Endothelial cell of umbilical vein (primary cell): Measurements from ENCODE around the gene KCNJ13. TPM values are rescaled to one million over a fixed set of nuclear protein-coding genes. Genes with fewer than 3 reads are reported as not detected.

Experiments used
- BruUV-seq: library from RNA; stranded (reverse); fragments of 400-500 nt; replicated peaks from 2 replicates; lab custom pipeline; 2021; lab: Mats Ljungman, UMichigan
- CTCF ChIA-PET: fragments of 300-600, 350-600 bp; sonication (Branson Sonifier 250); formaldehyde crosslinking; loops from one replicate; lab custom pipeline; 2021; ENCODE audit warnings: antibody characterized with exemption, inconsistent platforms; lab: Charles Lee
- POLR2A ChIA-PET: fragments of 300-600, 350-600 bp; sonication (Branson Sonifier 250); formaldehyde crosslinking; loops from one replicate; lab custom pipeline; 2021; ENCODE audit warnings: antibody characterized with exemption, inconsistent platforms; lab: Charles Lee
- DNase-seq: peaks from one replicate; pipeline ENCODE4 v3.0.0-alpha.2; 2011; ENCODE audit warnings: low read depth, low spot score
- FAIRE-seq: peaks from 2 replicates; lab custom pipeline; 2011; peaks lifted over from hg19 to GRCh38; lab: Jason Lieb, UNC
- H2AFZ ChIP-seq: 2 replicates; pipeline ENCODE4 v1.6.0; 2012; ENCODE audit warnings: low read depth, low read length, control low read depth, inconsistent platforms
- H3K27ac ChIP-seq: 2 replicates; pipeline ENCODE4 v1.5.1; 2011; ENCODE audit warnings: low read depth, mild to moderate bottlenecking, control low read depth, low read length, moderate library complexity; ENCODE audit not compliant: insufficient read depth
- H3K27me3 ChIP-seq, 2 experiments: 2 replicates each; pipeline versions ENCODE4 v1.6.0 to v1.6.1; 2011; ENCODE audit warnings: low read length in 2 of 2, mixed read lengths in 1 of 2; ENCODE audit not compliant: control insufficient read depth in 2 of 2, insufficient read depth in 2 of 2
- H3K36me3 ChIP-seq, 2 experiments: 2 replicates in 1 of 2; 3 replicates in 1 of 2; pipeline ENCODE4 v1.5.1; 2011; ENCODE audit warnings: low read length in 2 of 2, mild to moderate bottlenecking in 1 of 2, moderate library complexity in 1 of 2; ENCODE audit not compliant: control insufficient read depth in 2 of 2, insufficient read depth in 2 of 2; ENCODE audit errors: extremely low read depth in 1 of 2
- H3K4me1 ChIP-seq: 3 replicates; pipeline ENCODE4 v1.5.1; 2011; ENCODE audit warnings: mild to moderate bottlenecking, low read length; ENCODE audit not compliant: control insufficient read depth, insufficient read depth; ENCODE audit errors: extremely low read depth
- H3K4me2 ChIP-seq: 2 replicates; pipeline ENCODE4 v1.6.1; 2011; ENCODE audit warnings: low read length, control low read depth, mixed read lengths; ENCODE audit not compliant: insufficient read depth
- H3K4me3 ChIP-seq, 3 experiments: fragments of 200-600 bp in 1 of 3; sonication (generic), shearing (Covaris generic) in 1 of 3; replicated peaks in 1 of 3; 2 replicates each; pipeline ENCODE4 v1.5.1; 2011 to 2016; ENCODE audit warnings: control low read depth in 3 of 3, low read length in 3 of 3, mild to moderate bottlenecking in 2 of 3, inconsistent platforms in 1 of 3, low read depth in 1 of 3, moderate library complexity in 1 of 3; ENCODE audit not compliant: insufficient read depth in 1 of 3
- H3K79me2 ChIP-seq: 2 replicates; pipeline ENCODE4 v1.6.0; 2012; ENCODE audit warnings: low read length, inconsistent platforms; ENCODE audit not compliant: control insufficient read depth, insufficient read depth
- H3K9ac ChIP-seq: replicated peaks from 2 replicates; pipeline ENCODE3; 2011; ENCODE audit warnings: low read length, control low read depth; ENCODE audit not compliant: insufficient read depth; ENCODE audit errors: extremely low read depth
- H3K9me1 ChIP-seq: replicated peaks from 3 replicates; pipeline ENCODE4 v1.6.0; 2011; ENCODE audit warnings: mild to moderate bottlenecking, low read length; ENCODE audit not compliant: control insufficient read depth, insufficient read depth; ENCODE audit errors: extremely low read depth
- H3K9me3 ChIP-seq: replicated peaks from 2 replicates; pipeline ENCODE4 v1.5.1; 2012; ENCODE audit warnings: low read length, inconsistent platforms; ENCODE audit not compliant: control insufficient read depth, insufficient read depth
- H4K20me1 ChIP-seq: replicated peaks from 2 replicates; pipeline ENCODE3; 2011; ENCODE audit warnings: mild to moderate bottlenecking, low read length; ENCODE audit not compliant: control insufficient read depth, insufficient read depth; ENCODE audit errors: extremely low read depth
- GATA2 ChIP-seq: IDR thresholded peaks from 2 replicates; pipeline ENCODE4 v1.7.0; 2011; ENCODE audit warnings: low read depth, mild to moderate bottlenecking, moderate library complexity, mixed read lengths, low read length; ENCODE audit not compliant: insufficient read length, insufficient read depth
- JUN ChIP-seq: IDR thresholded peaks from 2 replicates; pipeline ENCODE4 v1.6.1; 2011; ENCODE audit warnings: borderline replicate concordance, low read depth; ENCODE audit not compliant: insufficient read length, insufficient read depth
- MAX ChIP-seq: IDR thresholded peaks from 2 replicates; pipeline ENCODE4 v1.6.1; 2011; ENCODE audit not compliant: insufficient read depth, insufficient read length
- MYC ChIP-seq: IDR thresholded peaks from one replicate; pipeline ENCODE4 v1.6.1; 2011; ENCODE audit warnings: mild to moderate bottlenecking, low read depth, low read length
- POLR2A ChIP-seq: IDR thresholded peaks from 2 replicates; pipeline ENCODE4 v1.6.1; 2012; ENCODE audit warnings: low read depth, mild to moderate bottlenecking, control low read depth, low read length
- dilution Hi-C: fragments of 300-500 bp; cut with MboI; formaldehyde crosslinking; loops from one replicate; pipeline ENCODE4 v1.15.0; 2019; ENCODE audit warnings: low sequenced_read_pairs; ENCODE audit not compliant: extremely low pct_ligation_motif_present
- intact Hi-C: fragments of 100-400 bp; cut with micrococcal nuclease; formaldehyde crosslinking; loops from one replicate; pipeline ENCODE4 v1.10.0; 2022
- polyA plus RNA-seq, 4 experiments: library from polyadenylated mRNA; depleted of rRNA in 3 of 4; stranded (reverse) in 3 of 4; unstranded in 1 of 4; fragments of >200 nt; gene quantifications; 2 replicates each; pipeline versions ENCODE4 v1.2.1 to v1.2.3, GENCODE V29; 2011 to 2012; ENCODE audit warnings: missing spikeins in 1 of 4
- total RNA-seq: library from RNA; stranded (reverse); gene quantifications from 2 replicates; pipeline ENCODE4 v1.2.3, GENCODE V29; 2021
- TF ChIP-seq, protein P1 (sequence below), 2 donors: IDR thresholded peaks; 1 replicate in 1 of 2; 2 replicates in 1 of 2; pipeline ENCODE4 v1.5.1; 2011; ENCODE audit warnings: low read length in 2 of 2, mild to moderate bottlenecking in 2 of 2, moderate library complexity in 2 of 2, control low read depth in 1 of 2, inconsistent platforms in 1 of 2, low read depth in 1 of 2; ENCODE audit not compliant: insufficient read depth in 1 of 2; ENCODE audit errors: extremely low read depth in 1 of 2

Gene KCNJ13
- total and polyA plus RNA-seq, 2 donors (not counting 3 experiments of a cell fraction or from before 2014, with no cell fraction given), result not detected

DNA sequence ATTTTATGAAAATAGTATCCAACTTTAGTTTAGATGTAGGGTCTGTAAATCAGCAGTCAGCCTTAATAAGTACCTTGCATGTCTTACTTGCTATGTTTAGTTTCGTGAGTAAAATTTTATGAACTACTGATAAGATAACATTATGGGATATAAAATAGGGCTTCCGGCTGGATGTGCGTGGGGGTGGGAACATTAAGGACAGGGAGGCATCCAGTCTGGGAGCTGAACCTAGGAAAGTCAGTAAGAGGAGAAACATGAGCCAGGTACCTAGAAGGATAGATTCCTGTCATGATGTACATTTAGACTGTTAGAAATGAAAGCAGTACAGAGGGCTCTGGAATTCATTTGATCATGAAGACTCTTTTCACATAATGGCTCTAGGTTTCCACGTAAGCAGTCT is 12.7 kb upstream of the KCNJ13 start:
- Histone ChIP-seq H3K27me3 (no peaks in the 10 kb centered on the region), H3K4me2 (no peak overlapping the region), H3K9ac (no peak overlapping the region), H3K4me1 (no peaks in the 10 kb centered on the region), H3K9me1 (no peaks in the 10 kb centered on the region), H3K9me3 (no peaks in the 10 kb centered on the region), H4K20me1 (no peaks in the 10 kb centered on the region), H3K4me3 (no peak overlapping the region), H3K27ac (no peak overlapping the region), H3K79me2 (no peaks in the 10 kb centered on the region), H3K36me3 (peaks cover 19 to 23% of the 10 kb centered on the region in 2 experiments), H2AFZ (no peak overlapping the region)
- DNase-seq (no peak), FAIRE-seq (no peak)
- TF ChIP-seq POLR2A (no peak), MYC (no peak), GATA2 (no peak), JUN (no peak), MAX (no peak)
- dilution Hi-C loops (no loop called here), intact Hi-C loops (no loop called here)
- POLR2A ChIA-PET, result no interaction called here
- CTCF ChIA-PET, result no interaction called here
- BruUV-seq, result no TSS peak

DNA sequence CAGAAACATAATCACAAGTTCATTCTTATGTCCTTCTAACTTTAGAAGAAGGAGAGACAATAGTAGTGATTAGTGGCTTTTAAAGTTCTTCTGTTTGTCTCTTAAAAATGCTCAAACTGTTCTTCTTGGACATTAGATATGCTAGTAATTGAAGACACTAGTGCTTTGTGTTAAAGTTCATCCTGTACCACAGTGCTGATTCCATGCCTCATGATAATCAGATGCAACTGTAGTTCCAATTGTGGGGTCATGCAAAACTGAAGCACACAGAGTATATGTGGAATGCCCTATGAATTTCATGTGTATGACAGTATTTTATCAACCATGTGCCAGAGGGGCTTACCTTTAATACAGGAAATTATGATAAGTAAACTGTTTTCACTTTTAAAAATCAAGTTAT is 11.4 kb upstream of the KCNJ13 start:
- Histone ChIP-seq H3K4me3 (no peak overlapping the region), H3K27ac (no peak overlapping the region), H4K20me1 (no peaks in the 10 kb centered on the region), H3K4me1 (no peaks in the 10 kb centered on the region), H3K9me3 (no peaks in the 10 kb centered on the region), H3K9me1 (no peaks in the 10 kb centered on the region), H3K36me3 (peaks cover 17 to 21% of the 10 kb centered on the region in 2 experiments), H3K27me3 (no peaks in the 10 kb centered on the region), H3K9ac (no peak overlapping the region), H3K4me2 (no peak overlapping the region), H2AFZ (no peak overlapping the region), H3K79me2 (no peaks in the 10 kb centered on the region)
- ChIA-PET CTCF (no interaction called here), POLR2A (no interaction called here)
- intact Hi-C loops (no loop called here), dilution Hi-C loops (no loop called here)
- peak; percentile 12 for FAIRE-seq
- no TSS peak for BruUV-seq
- DNase-seq, result no peak
- TF ChIP-seq POLR2A (no peak), MAX (no peak), GATA2 (no peak), MYC (no peak)
- TF ChIP-seq, protein P1, sequence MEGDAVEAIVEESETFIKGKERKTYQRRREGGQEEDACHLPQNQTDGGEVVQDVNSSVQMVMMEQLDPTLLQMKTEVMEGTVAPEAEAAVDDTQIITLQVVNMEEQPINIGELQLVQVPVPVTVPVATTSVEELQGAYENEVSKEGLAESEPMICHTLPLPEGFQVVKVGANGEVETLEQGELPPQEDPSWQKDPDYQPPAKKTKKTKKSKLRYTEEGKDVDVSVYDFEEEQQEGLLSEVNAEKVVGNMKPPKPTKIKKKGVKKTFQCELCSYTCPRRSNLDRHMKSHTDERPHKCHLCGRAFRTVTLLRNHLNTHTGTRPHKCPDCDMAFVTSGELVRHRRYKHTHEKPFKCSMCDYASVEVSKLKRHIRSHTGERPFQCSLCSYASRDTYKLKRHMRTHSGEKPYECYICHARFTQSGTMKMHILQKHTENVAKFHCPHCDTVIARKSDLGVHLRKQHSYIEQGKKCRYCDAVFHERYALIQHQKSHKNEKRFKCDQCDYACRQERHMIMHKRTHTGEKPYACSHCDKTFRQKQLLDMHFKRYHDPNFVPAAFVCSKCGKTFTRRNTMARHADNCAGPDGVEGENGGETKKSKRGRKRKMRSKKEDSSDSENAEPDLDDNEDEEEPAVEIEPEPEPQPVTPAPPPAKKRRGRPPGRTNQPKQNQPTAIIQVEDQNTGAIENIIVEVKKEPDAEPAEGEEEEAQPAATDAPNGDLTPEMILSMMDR (IDR thresholded peaks at IDR 0.05; ENCODE audit: extremely low read depth in 1 of 2, insufficient read depth in 1 of 2, low read depth in 1 of 2, low read length in 2 of 2), result no peak
